Body of pancreas (tissue), 4 donors: ENCODE results near the gene ST3GAL4.

Experiments used
- CTCF ChIP-seq, 7 experiments: fragments of 450-650 bp in 4 of 7; fragments of 200-600 bp in 3 of 7; sonication (generic) in 3 of 7; IDR thresholded peaks; one replicate each; pipeline ENCODE4 v1.5.1; 2016 to 2019; ENCODE audit warnings: antibody characterized with exemption in 7 of 7
- POLR2A ChIP-seq, 3 donors: fragments of 450-650 bp; IDR thresholded peaks; one replicate each; pipeline ENCODE4 v1.6.1; 2016; ENCODE audit warnings: antibody characterized with exemption in 3 of 3, mild to moderate bottlenecking in 2 of 3

DNA sequence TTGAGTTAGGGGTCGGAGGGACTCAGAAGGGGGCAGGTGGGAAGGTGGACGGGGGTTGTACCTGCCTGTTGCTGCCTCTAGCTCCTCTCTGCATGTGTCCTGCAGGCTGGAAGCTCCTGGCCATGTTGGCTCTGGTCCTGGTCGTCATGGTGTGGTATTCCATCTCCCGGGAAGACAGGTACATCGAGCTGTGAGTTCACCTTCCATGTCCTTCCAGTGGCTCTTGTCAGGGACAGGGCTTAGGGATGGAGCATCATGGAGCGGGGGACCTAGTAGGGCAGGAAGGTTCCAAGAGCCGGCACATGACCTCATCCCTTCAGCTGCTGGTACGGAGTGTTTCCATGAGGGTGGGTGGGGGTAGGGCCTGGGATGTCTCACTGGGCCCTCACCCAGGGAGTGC lies 50.9 kb downstream of the ST3GAL4 start:
- TF ChIP-seq CTCF (IDR thresholded peaks at IDR 0.05) (no peak), POLR2A (IDR thresholded peaks at IDR 0.05) (no peak)
